ENCODE data around the gene SPACA4.
"Not testable (repeated sequence)": the region's sequence is repeated elsewhere in the genome, so short reads cannot be mapped to it uniquely, and the experiment has no call there.

The SPACA4 gene

DNA sequence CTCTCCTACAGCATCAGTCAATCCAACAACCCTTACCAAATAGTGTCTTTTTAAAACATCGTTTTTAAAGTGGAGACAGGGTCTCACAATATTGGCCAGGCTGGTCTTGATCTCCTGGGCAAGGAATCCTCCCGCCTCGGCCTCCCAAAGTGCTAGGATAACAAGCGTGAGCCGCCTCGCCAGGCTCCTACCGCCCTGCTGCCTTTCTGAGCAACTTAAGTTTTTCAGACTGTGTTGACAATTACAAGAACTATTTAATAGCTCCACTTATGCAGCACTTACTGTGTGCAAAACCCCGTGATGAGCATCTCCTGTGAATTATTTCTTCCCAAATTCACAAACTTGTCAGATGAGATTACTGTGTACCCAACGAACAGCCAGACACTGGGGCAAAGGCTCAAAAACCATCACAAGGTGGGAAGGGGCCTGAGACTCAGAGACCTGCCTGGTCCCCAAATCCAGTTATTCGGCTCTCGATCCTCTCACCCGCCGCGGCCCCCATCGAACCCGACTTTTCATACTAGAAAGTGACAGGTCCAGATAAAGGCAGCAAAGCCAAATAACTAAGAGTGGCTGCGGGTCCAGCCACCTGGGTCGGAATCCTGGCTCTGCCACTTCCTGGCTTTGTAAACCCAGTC lies 11.9 kb downstream of the SPACA4 start:
- DNase-seq: peak in 2 of 56 donors; percentile 63 to 74

GRCh38 chr19:48618916-48619691 lies 12.6 kb downstream of the SPACA4 start, which contains the start of the genes RPL18 and SPHK2:
Gene RPL18 (minus strand): TSS chr19:48619178. CDS start chr19:48619143, 35 bp downstream.
Gene SPHK2 (plus strand): TSS chr19:48619506. CDS start chr19:48620515, 1,009 bp downstream.
- peak; percentile 85 to 100 (median 99) for DNase-seq

DNA sequence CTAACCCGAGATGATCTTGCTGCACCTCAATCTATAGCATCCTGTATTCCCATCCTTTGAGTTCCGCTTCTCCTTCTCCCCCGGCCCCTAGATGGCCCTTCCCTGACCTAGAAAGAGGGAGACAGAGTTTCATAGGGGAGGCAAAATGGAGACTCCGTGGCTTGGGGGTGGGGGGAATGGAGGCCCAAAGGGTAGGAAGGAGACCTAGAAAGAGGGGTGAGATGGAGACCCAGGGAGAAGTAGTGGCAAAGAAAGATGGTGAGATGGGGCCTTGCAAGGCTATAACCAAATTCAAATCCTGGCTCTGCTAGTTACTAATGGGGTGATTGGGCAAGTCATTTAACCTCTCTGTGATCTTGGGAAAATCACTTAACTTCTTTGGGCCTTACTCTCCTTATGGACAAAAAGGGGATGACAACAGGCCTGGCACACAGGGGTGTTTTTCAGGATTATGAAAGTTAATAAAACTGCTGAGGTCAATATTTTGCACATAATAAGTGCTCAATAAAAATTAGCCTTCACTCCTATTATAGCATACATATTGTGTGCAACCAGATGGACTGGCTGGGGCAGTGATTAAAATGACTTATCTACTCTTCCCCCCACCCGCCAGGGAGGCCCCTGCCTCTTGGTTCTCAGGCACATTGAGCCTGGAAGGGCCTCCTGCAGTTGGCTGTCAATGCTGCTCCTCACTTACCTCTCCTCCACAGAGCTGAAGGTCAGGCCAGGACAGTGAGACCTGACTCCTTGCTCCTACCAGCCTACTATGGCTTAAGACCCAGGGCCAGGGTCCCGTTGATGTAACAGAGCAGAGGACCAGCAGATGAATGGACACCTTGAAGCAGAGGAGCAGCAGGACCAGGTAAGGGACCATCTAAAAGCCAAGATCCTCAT lies 13.4 kb downstream of the SPACA4 start:
- no peak for DNase-seq

DNA sequence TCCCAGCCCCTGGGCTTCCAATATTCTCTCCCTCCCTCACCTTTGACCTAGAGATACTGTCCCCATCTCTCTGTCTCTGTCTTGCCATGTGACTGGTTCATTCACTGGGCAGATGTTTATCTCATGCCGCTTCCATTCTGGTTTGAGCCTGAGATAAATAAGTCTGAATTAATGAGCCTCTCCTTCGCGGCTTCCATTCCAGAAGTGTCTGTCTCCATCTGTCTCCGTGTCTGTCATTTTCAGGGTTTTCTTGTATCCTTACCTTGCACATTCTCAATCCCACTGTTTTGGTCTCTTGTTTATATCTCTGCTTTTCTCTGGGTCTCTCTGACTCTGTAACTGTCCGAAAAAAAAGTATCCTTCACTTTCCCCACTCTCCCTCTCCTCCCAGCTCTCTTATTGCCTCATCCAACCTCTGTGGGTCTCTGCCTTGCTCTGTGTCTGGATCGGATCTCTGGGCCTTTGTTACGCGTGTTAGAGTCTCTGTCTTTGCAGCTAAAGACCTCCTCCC lies 17.1 kb downstream of the SPACA4 start:
- DNase-seq: peak in 2 of 56 donors; percentile 50 to 52

- peak; percentile 64 to 99 (median 96) for DNase-seq
These were observed 17.6 kb downstream of the SPACA4 start for GRCh38 chr19:48624067-48624594.

DNA sequence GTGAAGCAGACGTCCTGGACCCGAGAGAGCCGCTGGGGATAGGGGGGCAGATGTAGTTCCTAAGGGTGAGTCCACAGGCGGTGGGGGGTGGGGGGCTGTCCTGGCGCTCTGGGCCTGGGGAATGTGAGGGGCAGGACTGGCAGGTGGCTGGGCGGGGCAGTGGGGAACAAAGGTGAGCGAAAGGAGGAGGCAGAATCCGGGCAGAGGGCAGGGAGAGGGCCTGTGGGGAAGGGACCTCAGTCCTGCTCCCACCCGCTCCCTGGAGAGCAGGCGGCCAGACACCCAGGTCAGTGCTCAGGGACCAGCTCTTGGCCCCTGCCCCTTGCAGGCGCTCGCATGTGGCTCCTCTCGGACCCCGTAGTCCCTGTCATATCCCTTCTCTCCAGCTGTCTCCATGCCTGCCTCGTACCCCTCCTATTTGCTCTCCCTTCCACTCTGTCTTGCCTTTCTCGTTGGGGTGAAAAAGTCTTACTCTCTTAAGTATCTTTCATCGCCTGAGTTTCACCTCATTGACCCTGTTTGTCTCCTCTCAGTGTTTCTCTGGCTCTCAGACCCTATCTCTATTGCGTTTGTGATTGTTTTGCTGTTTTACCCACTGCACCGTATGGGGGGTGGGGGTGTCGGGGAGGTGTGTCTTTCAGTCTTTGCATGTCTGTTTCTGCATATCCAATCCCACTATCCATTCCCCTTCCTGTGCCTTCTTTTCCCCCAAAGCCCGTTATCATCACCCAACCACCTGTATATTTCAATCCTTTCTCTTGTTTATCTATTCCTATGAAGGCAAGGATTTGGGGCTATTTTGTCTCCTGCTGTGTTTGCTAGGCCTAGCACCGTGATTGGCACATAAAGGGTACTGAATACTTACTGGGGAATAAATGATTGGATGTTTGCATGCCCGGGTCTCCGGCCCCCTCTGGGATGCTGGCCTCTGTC lies 18.5 kb downstream of the SPACA4 start:
- no peak for DNase-seq

GRCh38 chr19:48625891-48626327 lies 19.4 kb downstream of the SPACA4 start:
- no peak for DNase-seq

DNA sequence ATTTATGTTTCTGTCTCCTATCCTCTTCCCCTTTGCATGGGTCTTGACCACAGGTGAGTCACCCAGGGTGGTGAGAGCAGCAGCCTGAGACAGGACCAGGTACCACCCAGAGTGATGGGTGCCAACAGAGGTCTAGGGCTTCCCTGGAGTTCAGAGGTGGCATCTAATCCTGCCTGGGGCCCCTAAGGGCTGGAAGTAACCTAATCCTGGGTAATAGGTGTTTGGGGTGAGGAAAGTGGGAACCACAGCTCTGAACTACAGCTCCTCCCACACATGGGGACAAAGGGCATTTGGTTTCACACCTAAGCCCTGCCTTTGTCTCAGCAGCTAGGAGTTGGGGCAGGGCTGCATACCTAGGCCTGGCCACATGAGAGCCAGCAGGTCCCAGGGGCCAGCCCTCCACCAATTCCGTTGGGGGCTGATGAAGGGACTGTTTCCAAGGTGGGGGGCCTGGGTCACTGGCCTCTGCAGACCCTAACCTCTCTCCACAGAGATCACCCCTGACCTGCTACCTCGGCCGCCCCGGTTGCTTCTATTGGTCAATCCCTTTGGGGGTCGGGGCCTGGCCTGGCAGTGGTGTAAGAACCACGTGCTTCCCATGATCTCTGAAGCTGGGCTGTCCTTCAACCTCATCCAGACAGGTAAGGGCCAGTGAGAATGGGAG lies 20.8 kb downstream of the SPACA4 start:
- DNase-seq: no peak

GRCh38 chr19:48627865-48628314 lies 21.3 kb downstream of the SPACA4 start:
- no peak for DNase-seq

DNA sequence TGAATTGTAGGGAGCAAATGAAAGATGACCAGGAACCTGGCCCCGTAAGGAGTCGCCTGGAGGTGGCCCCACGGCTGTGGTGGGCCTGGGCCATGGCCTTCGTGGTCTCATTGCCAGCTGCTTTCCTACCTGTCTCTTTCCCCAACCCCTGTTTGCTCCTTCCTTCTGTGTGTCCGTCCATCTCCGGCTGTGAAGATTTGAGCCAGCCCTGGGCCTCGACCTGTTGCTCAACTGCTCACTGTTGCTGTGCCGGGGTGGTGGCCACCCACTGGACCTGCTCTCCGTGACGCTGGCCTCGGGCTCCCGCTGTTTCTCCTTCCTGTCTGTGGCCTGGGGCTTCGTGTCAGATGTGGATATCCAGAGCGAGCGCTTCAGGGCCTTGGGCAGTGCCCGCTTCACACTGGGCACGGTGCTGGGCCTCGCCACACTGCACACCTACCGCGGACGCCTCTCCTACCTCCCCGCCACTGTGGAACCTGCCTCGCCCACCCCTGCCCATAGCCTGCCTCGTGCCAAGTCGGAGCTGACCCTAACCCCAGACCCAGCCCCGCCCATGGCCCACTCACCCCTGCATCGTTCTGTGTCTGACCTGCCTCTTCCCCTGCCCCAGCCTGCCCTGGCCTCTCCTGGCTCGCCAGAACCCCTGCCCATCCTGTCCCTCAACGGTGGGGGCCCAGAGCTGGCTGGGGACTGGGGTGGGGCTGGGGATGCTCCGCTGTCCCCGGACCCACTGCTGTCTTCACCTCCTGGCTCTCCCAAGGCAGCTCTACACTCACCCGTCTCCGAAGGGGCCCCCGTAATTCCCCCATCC lies 22.1 kb downstream of the SPACA4 start:
- no peak for DNase-seq

DNA sequence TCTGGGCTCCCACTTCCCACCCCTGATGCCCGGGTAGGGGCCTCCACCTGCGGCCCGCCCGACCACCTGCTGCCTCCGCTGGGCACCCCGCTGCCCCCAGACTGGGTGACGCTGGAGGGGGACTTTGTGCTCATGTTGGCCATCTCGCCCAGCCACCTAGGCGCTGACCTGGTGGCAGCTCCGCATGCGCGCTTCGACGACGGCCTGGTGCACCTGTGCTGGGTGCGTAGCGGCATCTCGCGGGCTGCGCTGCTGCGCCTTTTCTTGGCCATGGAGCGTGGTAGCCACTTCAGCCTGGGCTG lies 22.7 kb downstream of the SPACA4 start:
- DNase-seq: peak in 1 of 56 donors; percentile 61

DNA sequence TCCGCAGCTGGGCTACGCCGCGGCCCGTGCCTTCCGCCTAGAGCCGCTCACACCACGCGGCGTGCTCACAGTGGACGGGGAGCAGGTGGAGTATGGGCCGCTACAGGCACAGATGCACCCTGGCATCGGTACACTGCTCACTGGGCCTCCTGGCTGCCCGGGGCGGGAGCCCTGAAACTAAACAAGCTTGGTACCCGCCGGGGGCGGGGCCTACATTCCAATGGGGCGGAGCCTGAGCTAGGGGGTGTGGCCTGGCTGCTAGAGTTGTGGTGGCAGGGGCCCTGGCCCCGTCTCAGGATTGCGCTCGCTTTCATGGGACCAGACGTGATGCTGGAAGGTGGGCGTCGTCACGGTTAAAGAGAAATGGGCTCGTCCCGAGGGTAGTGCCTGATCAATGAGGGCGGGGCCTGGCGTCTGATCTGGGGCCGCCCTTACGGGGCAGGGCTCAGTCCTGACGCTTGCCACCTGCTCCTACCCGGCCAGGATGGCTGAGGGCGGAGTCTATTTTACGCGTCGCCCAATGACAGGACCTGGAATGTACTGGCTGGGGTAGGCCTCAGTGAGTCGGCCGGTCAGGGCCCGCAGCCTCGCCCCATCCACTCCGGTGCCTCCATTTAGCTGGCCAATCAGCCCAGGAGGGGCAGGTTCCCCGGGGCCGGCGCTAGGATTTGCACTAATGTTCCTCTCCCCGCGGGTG lies 23.2 kb downstream of the SPACA4 start:
- DNase-seq: peak in 25 of 56 donors; percentile 23 to 69 (median 50)

GRCh38 chr19:48630296-48631063 lies 23.9 kb downstream of the SPACA4 start:
- peak in 14 of 56 donors; percentile 17 to 66 (median 46) for DNase-seq

- DNase-seq: no peak
These were observed 24.7 kb downstream of the SPACA4 start for GRCh38 chr19:48631225-48631624.

GRCh38 chr19:48632286-48632685 lies 25.7 kb downstream of the SPACA4 start:
- DNase-seq: not testable (repeated sequence)

DNA sequence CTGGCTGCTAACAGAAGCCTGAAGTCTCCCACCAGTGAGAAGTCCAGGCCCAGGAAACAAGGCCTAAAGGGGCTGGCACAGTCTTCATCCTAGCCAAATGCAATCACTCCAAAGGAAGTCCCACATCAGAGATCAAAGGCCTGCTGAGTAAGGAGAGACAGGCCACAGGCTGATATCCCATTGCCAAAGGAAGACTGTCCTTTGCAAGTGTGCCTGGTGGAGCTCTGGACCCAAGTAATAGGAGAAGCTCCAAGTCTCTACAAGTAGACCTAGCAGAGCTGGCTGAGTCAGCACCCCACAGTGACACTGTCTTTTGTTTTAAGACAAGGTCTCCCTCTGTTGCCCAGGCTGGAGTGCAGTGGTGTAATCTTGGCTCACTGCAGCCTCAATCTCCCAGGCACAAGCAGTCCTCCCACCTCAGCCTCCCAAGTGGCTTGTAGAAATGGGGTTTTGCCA lies 26.2 kb downstream of the SPACA4 start:
- no peak for DNase-seq

All from amygdala (tissue), 56 donors.